Erythroblast (primary cell): Measurements from ENCODE around the gene ZBTB7A.

ENCODE experiments used
- GATA1 ChIP-seq: IDR thresholded peaks from 2 replicates; pipeline ENCODE4 v1.6.1; 2011; ENCODE audit warnings: low read depth, mild to moderate bottlenecking, control low read depth, low read length, moderate library complexity
- POLR2A ChIP-seq: IDR thresholded peaks from 2 replicates; pipeline ENCODE4 v1.6.1; 2011; ENCODE audit warnings: mild to moderate bottlenecking, low read length

DNA sequence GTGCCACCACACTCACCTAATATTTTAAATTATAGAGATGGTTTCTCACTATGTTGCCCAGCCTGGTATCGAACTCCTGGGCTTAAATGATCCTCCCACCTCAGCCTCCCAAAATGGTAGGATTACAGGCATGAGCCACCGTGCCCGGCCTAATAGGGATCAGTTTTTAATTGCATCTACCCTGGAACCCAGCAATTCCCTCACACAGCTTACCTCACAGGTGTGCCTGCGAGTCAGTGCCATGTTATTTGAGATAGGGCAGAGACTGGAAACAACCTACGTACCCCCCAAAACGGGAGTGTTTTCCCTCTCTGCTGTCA lies 42.9 kb upstream of the ZBTB7A start:
- TF ChIP-seq POLR2A (no peak), GATA1 (no peak)
